Fibroblast of mammary gland (primary cell): ENCODE results near the gene KRTAP2-3.

Source experiments
- DNase-seq: peaks from one replicate; pipeline ENCODE4 v3.0.0-alpha.2; 2010; ENCODE audit warnings: low read depth
- H3K4me3 ChIP-seq: 2 replicates; pipeline ENCODE4 v1.5.1; 2011; ENCODE audit warnings: low read depth, mild to moderate bottlenecking, low read length, moderate library complexity; ENCODE audit not compliant: control insufficient read depth
- CTCF ChIP-seq: conservative IDR thresholded peaks from 2 replicates; pipeline ENCODE4 v1.5.1; 2011; ENCODE audit warnings: low read depth, low read length, inconsistent platforms; ENCODE audit not compliant: control insufficient read depth, insufficient read depth

Gene KRTAP2-3

GRCh38 chr17:41029633-41030245, 30.2 kb downstream of the KRTAP2-3 start, which contains the start of gene KRTAP1-4:
Gene KRTAP1-4, minus strand, starts transcription at chr17:41030195. Its CDS starts 117 bp downstream, at chr17:41030078.
- DNase-seq = no peak
- TF ChIP-seq CTCF = no peak
- H3K4me3 ChIP-seq = no peak within 1 kb of the TSS

- no peak within 1 kb of the TSS for H3K4me3 ChIP-seq
- DNase-seq = peak; percentile 88
- no peak for TF ChIP-seq CTCF
These were observed 33.0 kb downstream of the KRTAP2-3 start, which contains the start of gene KRTAP1-5 for GRCh38 chr17:41026715-41027471. Gene KRTAP1-5, minus strand, starts transcription at chr17:41027208. Its CDS starts 53 bp downstream, at chr17:41027155.

GRCh38 chr17:41024697-41025096, 35.2 kb downstream of the KRTAP2-3 start:
- TF ChIP-seq CTCF = no peak
- peak; percentile 57 for DNase-seq
- H3K4me3 ChIP-seq = no peak overlapping the region

- no peak for DNase-seq
- H3K4me3 ChIP-seq = no peak overlapping the region
- no peak for TF ChIP-seq CTCF
These were observed 39.6 kb downstream of the KRTAP2-3 start for GRCh38 chr17:41020336-41020735.

GRCh38 chr17:41019415-41019814, 40.5 kb downstream of the KRTAP2-3 start:
- no peak overlapping the region for H3K4me3 ChIP-seq
- TF ChIP-seq CTCF = no peak
- DNase-seq = no peak

- no peak overlapping the region for H3K4me3 ChIP-seq
- no peak for TF ChIP-seq CTCF
- DNase-seq = no peak
These were observed 41.4 kb downstream of the KRTAP2-3 start for GRCh38 chr17:41018541-41018940.
